IMR-90 (cell line): ENCODE measurements around the gene HACE1.

Source experiments
- BHLHE40 ChIP-seq: fragments of 150-350 bp; IDR thresholded peaks from 2 replicates; pipeline ENCODE4 v1.6.1; 2016; ENCODE audit warnings: mild to moderate bottlenecking, low read depth, low read length
- CEBPB ChIP-seq: IDR thresholded peaks from 2 replicates; pipeline ENCODE4 v1.6.1; 2012; ENCODE audit warnings: low read depth, low read length, improper control_type of control experiment
- CHD1 ChIP-seq: IDR thresholded peaks from 2 replicates; pipeline ENCODE4 v1.6.1; 2012; ENCODE audit warnings: low read depth, low read length, improper control_type of control experiment
- FOS ChIP-seq: fragments of 150-350 bp; IDR thresholded peaks from 2 replicates; pipeline ENCODE4 v1.6.1; 2016; ENCODE audit warnings: low read depth, low read length
- MAFK ChIP-seq: IDR thresholded peaks from 2 replicates; pipeline ENCODE4 v1.6.1; 2012; ENCODE audit warnings: low read depth, low read length, improper control_type of control experiment
- MAZ ChIP-seq: IDR thresholded peaks from 2 replicates; pipeline ENCODE4 v1.6.1; 2012; ENCODE audit warnings: low read depth, mild to moderate bottlenecking, low read length, improper control_type of control experiment, moderate library complexity, borderline replicate concordance
- MXI1 ChIP-seq: IDR thresholded peaks from 2 replicates; pipeline ENCODE4 v1.6.1; 2012; ENCODE audit warnings: low read depth, mild to moderate bottlenecking, low read length, moderate library complexity, borderline replicate concordance
- POLR2A ChIP-seq: IDR thresholded peaks from 2 replicates; pipeline ENCODE4 v1.6.1; 2012; ENCODE audit warnings: mild to moderate bottlenecking, low read depth, low read length
- RAD21 ChIP-seq: IDR thresholded peaks from 2 replicates; pipeline ENCODE4 v1.6.1; 2012; ENCODE audit warnings: low read length, improper control_type of control experiment
- RCOR1 ChIP-seq: IDR thresholded peaks from 2 replicates; pipeline ENCODE4 v1.6.1; 2012; ENCODE audit warnings: mild to moderate bottlenecking, low read length, improper control_type of control experiment; ENCODE audit not compliant: insufficient replicate concordance
- RFX5 ChIP-seq: IDR thresholded peaks from 2 replicates; pipeline ENCODE4 v1.8.0; 2012; ENCODE audit warnings: low read depth, mild to moderate bottlenecking, low read length, moderate library complexity
- SMC3 ChIP-seq: fragments of 150-350 bp; IDR thresholded peaks from 2 replicates; pipeline ENCODE4 v1.6.1; 2016; ENCODE audit warnings: low read depth, mild to moderate bottlenecking, antibody characterized with exemption, low read length, moderate library complexity
- TF ChIP-seq, protein P1 (sequence below): conservative IDR thresholded peaks from 2 replicates; pipeline ENCODE4 v1.5.1; 2012; ENCODE audit warnings: mild to moderate bottlenecking, low read depth, low read length, improper control_type of control experiment
- TF ChIP-seq, protein P2 (sequence below): fragments of 150-350 bp; IDR thresholded peaks from 2 replicates; pipeline ENCODE4 v1.6.1; 2017; ENCODE audit warnings: mild to moderate bottlenecking, antibody characterized with exemption, low read length, low read depth

DNA sequence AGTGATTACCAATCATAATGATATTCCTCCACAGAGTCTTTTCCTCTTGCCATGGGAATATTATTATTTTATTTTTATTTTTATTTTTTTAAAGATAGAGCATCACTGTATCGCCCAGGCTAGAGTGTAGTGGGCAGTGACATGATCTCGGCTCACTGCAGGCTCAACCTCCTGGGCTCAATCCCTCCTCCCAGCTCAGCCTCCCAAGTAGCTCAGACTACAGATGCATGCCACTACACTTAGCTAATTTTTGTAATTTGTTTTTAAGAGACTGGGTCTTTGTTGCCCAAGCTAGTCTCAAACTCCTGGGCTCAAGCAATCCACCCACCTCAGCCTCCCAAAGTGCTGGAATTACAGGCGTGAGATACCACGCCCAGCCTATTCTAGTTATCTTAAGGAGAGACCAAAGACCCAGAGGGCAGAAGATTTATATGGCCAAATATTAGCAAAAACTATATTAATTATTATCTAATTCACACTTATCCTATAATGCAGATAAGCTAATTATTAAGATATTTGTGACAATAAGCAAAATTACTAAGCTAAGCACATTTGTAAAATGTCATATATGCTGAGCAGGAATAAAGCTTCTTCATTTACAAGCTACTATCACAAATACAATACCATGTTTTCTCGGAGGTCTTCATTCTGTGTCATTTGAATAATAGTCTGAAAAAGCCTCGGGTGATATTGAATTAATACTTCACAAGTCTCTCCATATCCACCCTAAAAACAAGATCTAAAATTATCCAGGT is 63.5 kb downstream of the HACE1 start:
- TF ChIP-seq, protein P1, sequence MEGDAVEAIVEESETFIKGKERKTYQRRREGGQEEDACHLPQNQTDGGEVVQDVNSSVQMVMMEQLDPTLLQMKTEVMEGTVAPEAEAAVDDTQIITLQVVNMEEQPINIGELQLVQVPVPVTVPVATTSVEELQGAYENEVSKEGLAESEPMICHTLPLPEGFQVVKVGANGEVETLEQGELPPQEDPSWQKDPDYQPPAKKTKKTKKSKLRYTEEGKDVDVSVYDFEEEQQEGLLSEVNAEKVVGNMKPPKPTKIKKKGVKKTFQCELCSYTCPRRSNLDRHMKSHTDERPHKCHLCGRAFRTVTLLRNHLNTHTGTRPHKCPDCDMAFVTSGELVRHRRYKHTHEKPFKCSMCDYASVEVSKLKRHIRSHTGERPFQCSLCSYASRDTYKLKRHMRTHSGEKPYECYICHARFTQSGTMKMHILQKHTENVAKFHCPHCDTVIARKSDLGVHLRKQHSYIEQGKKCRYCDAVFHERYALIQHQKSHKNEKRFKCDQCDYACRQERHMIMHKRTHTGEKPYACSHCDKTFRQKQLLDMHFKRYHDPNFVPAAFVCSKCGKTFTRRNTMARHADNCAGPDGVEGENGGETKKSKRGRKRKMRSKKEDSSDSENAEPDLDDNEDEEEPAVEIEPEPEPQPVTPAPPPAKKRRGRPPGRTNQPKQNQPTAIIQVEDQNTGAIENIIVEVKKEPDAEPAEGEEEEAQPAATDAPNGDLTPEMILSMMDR = no peak
- no peak for TF ChIP-seq CEBPB
- no peak for TF ChIP-seq RFX5
- TF ChIP-seq POLR2A = no peak
- no peak for TF ChIP-seq RAD21
- TF ChIP-seq SMC3 = no peak
- TF ChIP-seq MAZ = no peak
- peak; percentile 33; the same call in 1 of the 2 replicates for TF ChIP-seq MAFK
- no peak for TF ChIP-seq MXI1
- no peak for TF ChIP-seq RCOR1
- TF ChIP-seq, protein P2, sequence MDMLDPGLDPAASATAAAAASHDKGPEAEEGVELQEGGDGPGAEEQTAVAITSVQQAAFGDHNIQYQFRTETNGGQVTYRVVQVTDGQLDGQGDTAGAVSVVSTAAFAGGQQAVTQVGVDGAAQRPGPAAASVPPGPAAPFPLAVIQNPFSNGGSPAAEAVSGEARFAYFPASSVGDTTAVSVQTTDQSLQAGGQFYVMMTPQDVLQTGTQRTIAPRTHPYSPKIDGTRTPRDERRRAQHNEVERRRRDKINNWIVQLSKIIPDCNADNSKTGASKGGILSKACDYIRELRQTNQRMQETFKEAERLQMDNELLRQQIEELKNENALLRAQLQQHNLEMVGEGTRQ = no peak
- TF ChIP-seq FOS = no peak
- TF ChIP-seq CHD1 = no peak
- TF ChIP-seq BHLHE40 = no peak
